NK-92 treated with Interleukin-12 subunit alpha and Interleukin-12 subunit beta, amount 100 ng/mL, for 24 hours (cell line): ENCODE data around the gene OLIG2.

Experiments
- DNase-seq: peaks from one replicate; lab custom pipeline; 2025; lab: John Stamatoyannopoulos, UW

The OLIG2 gene

GRCh38 chr21:33019885-33020557, 5.7 kb upstream of the OLIG2 start:
- DNase-seq, result no peak

- no peak for DNase-seq
These were observed 5.1 kb upstream of the OLIG2 start for GRCh38 chr21:33020558-33021100.

GRCh38 chr21:33021150-33021549, 4.6 kb upstream of the OLIG2 start:
- no peak for DNase-seq

- no peak for DNase-seq
These were observed 4.1 kb upstream of the OLIG2 start for GRCh38 chr21:33021667-33022066.

- no peak for DNase-seq
These were observed 3.3 kb upstream of the OLIG2 start for GRCh38 chr21:33022489-33022827.

GRCh38 chr21:33022828-33023573, 2.7 kb upstream of the OLIG2 start:
- no peak for DNase-seq

GRCh38 chr21:33023574-33024200, 2.0 kb upstream of the OLIG2 start:
- no peak for DNase-seq

GRCh38 chr21:33024201-33025103, 1.3 kb upstream of the OLIG2 start:
- no peak for DNase-seq

- no peak for DNase-seq
These were observed 638 bp upstream of the OLIG2 start for GRCh38 chr21:33025106-33025488.

- DNase-seq, result no peak
These were observed 716 bp downstream of the OLIG2 start for GRCh38 chr21:33026443-33026858.

GRCh38 chr21:33026878-33027400, 1.2 kb downstream of the OLIG2 start:
- no peak for DNase-seq

- no peak for DNase-seq
These were observed 1.9 kb downstream of the OLIG2 start for GRCh38 chr21:33027401-33028286.

GRCh38 chr21:33028287-33028670, 2.5 kb downstream of the OLIG2 start:
- DNase-seq, result no peak

GRCh38 chr21:33028773-33029384, 3.1 kb downstream of the OLIG2 start:
- no peak for DNase-seq

- DNase-seq, result no peak
These were observed 3.7 kb downstream of the OLIG2 start for GRCh38 chr21:33029385-33029921.

- DNase-seq, result no peak
These were observed 4.3 kb downstream of the OLIG2 start for GRCh38 chr21:33029975-33030461.

GRCh38 chr21:33030633-33031032, 4.9 kb downstream of the OLIG2 start:
- DNase-seq, result no peak

GRCh38 chr21:33031152-33031911, 5.6 kb downstream of the OLIG2 start:
- no peak for DNase-seq

- no peak for DNase-seq
These were observed 6.8 kb downstream of the OLIG2 start for GRCh38 chr21:33032434-33033047.
